ENCODE results near the gene CSMD2. TPM values are rescaled to one million over a fixed set of nuclear protein-coding genes. Genes with fewer than 3 reads are reported as not detected.
A peak's percentile ranks its signal among the peaks of the same experiment; 100 is the strongest.

Gene CSMD2
- total and polyA plus RNA-seq, 2 of the 8 experiments (the other 6 are each of a cell fraction or from before 2014, with no cell fraction given) = 7.0 to 14.7 TPM

- TF ChIP-seq EZH2 (IDR thresholded peaks at IDR 0.05; ENCODE audit: low read depth, low read length, severe bottlenecking) = no peak
- no peak for TF ChIP-seq E2F6 (IDR thresholded peaks at IDR 0.05)
- TF ChIP-seq CBX8 (IDR thresholded peaks at IDR 0.05; ENCODE audit: borderline replicate concordance, low read depth, low read length) = no peak
- no peak for TF ChIP-seq POLR2A (IDR thresholded peaks at IDR 0.05; ENCODE audit: control extremely low read depth in 1 of 2, low read depth in 2 of 2, low read length in 2 of 2)
- TF ChIP-seq RAD21 (IDR thresholded peaks at IDR 0.05 in 1 of 2, conservative IDR thresholded peaks at IDR 0.05 in 1 of 2; ENCODE audit: low read depth in 2 of 2, low read length in 2 of 2) = peak; percentile 33 to 38
Observed at GRCh38 chr1:33624991-33625870, 539.8 kb downstream of the CSMD2 start (continued).
